ENCODE measurements around the gene SMC1B.
"Not testable (repeated sequence)": the region's sequence is repeated elsewhere in the genome, so short reads cannot be mapped to it uniquely, and the experiment has no call there.

SMC1B gene, protein sequence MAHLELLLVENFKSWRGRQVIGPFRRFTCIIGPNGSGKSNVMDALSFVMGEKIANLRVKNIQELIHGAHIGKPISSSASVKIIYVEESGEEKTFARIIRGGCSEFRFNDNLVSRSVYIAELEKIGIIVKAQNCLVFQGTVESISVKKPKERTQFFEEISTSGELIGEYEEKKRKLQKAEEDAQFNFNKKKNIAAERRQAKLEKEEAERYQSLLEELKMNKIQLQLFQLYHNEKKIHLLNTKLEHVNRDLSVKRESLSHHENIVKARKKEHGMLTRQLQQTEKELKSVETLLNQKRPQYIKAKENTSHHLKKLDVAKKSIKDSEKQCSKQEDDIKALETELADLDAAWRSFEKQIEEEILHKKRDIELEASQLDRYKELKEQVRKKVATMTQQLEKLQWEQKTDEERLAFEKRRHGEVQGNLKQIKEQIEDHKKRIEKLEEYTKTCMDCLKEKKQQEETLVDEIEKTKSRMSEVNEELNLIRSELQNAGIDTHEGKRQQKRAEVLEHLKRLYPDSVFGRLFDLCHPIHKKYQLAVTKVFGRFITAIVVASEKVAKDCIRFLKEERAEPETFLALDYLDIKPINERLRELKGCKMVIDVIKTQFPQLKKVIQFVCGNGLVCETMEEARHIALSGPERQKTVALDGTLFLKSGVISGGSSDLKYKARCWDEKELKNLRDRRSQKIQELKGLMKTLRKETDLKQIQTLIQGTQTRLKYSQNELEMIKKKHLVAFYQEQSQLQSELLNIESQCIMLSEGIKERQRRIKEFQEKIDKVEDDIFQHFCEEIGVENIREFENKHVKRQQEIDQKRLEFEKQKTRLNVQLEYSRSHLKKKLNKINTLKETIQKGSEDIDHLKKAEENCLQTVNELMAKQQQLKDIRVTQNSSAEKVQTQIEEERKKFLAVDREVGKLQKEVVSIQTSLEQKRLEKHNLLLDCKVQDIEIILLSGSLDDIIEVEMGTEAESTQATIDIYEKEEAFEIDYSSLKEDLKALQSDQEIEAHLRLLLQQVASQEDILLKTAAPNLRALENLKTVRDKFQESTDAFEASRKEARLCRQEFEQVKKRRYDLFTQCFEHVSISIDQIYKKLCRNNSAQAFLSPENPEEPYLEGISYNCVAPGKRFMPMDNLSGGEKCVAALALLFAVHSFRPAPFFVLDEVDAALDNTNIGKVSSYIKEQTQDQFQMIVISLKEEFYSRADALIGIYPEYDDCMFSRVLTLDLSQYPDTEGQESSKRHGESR

GRCh38 chr22:45413368-45414211 is at the start of gene SMC1B, which contains the start of gene RIBC2:
SMC1B (minus strand) TSS chr22:45413599; CDS start chr22:45413567, 32 bp downstream.
RIBC2 (plus strand) TSS chr22:45413693; CDS start chr22:45413887, 194 bp downstream.
- DNase-seq: peak; percentile 81

DNA sequence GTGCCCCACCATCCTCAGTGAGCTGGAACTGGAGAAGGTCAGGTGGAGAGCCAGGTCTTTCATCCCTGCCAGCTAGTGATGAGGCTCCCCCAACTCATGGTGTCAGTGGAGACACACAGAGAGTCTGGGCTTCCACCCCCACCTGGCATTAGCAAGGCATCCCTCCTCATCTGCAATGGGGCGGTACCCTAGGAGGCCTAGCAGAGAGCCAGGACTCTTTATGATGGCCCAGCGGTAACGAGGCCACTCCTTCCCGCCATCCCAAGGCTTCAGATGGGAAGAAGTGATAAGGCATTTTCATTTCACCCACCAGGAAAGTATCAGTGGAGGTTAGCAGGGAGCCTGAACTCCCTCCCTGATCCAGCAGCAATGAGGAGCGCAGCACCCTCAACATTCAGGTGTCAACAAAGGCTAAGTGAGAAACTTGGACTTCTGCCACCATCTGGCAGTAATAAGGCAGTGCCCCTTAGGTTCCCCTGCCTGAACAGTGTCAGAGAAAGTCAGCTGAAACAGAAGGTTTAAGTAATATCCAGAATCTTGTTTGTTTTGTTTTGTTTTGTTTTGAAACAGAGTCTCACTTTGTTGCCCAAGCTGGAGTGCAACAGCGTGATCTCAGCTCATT is 48.7 kb upstream of the SMC1B start:
- no peak for DNase-seq

DNA sequence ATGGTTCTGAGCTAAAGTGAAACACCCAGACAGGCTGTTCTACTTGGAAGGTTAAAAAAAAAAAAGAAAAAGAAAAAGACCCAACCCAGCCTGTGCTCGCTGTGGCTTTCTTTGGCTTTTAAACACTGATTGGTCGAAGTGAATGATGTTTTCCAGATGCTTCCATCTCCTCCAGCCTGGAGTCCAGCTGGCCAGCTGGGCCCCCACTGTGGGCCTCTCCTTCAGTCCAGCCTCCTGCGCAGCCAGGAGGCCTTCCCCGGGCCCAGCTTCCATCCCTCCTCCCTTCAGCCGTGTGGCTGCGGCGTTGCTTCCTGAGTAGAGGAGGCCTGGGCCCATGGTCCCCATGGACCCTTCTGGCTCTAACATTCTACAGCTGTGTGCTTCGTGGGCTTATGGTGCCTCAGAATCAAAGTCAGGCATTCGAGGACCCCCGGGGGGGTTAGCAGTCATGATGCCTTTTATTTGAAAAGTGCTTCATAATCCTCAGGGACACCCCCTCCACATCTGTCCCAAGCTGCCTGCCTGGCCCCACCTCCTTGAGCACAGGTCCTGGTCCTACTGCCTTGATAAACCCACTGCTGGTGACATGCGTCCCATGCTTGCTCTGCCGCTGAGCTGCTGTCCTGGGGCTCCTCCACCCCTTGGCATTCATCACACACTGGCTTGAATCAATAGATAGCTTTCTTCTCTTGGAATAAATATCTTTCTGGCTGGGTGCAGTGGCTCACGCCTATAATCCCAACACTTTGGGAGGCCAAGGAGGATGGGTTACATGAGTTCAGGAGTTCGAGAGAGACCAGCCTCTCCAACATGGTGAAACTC is 47.1 kb upstream of the SMC1B start:
- no peak for DNase-seq

DNA sequence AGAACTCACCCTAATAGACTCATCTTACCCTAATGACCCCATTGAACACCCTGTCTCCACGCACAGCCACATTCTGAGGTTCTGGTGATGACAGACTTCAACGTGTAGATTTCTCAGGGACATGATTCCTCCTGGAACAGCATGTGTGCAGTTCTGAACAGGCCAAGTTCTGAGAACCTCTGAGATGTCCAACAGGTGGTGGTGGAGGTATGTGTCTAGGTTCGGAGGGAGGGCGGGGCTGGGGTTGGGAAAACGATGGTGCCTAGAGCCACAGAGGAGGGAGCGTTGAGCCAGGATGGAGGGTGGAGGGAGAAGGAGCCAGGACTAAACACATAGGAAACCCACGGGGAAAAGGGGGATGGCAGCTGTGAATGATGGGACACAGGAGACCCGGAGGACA is 45.8 kb upstream of the SMC1B start:
- DNase-seq: no peak

- no peak for DNase-seq
Measured at GRCh38 chr22:45458532-45458931, 45.1 kb upstream of the SMC1B start.

GRCh38 chr22:45456811-45457210 is 43.4 kb upstream of the SMC1B start:
- DNase-seq: no peak

- no peak for DNase-seq
Measured at GRCh38 chr22:45455621-45456020, 42.2 kb upstream of the SMC1B start.

- DNase-seq: no peak
Measured at GRCh38 chr22:45455212-45455611, 41.8 kb upstream of the SMC1B start.

DNA sequence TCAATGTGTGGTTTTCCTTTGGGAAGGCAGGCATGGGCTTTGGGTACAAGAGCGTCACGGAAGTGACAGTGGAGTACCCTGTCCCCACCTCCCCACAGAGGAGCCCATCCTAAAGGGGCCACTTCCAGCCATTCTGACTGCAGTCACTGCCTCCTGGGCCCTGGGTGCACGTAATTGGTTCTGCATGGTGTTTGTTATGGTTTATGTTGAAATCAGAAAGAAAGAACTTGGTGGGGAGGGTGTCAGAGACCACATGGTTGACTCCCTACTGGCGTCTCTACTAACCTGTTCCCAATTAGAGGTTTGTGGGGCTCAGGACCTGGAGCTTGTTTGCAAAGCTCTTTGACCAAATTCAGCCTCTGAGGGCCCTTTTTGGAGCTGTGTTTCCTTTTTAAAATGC is 40.9 kb upstream of the SMC1B start:
- DNase-seq: no peak

DNA sequence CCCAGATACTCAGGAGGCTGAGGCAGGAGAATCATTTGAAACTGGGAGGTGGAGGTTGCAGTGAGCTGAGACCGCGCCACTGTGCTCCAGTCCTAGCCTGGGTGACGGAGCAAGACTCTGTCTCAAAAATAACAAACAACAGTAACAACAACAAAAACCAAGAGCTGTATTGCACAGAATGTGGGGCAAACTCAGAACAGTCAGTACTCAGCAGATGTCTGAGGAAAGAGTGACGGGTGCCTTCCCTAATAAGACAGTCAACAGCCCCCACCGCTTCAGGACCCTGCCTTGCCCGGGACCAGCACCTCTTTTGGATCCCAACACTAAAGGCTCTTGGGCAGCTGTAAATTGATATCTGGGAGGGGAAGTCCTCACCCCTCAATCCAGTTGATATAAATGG is 40.4 kb upstream of the SMC1B start:
- no peak for DNase-seq

GRCh38 chr22:45452565-45453379 is 39.4 kb upstream of the SMC1B start:
- no peak for DNase-seq

DNA sequence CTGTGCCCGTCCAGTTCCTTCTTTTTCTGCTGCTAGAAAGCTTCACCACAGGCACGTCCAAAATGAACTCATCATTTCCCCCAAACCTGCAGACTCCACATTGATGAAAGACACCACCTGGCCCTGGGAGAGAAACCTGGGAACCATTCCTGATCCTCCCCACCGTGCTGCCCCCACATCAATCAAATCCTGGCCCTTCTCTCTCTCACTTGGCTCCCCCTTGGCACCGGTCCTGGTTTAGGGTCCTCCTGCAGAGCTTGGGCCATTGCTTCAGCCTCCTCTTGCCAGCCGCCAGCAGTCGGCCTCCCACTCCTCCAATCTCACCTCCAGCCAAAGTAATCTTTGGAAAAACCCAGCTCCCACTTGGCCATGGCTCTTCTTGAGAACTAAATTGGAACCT is 38.6 kb upstream of the SMC1B start:
- DNase-seq: no peak

DNA sequence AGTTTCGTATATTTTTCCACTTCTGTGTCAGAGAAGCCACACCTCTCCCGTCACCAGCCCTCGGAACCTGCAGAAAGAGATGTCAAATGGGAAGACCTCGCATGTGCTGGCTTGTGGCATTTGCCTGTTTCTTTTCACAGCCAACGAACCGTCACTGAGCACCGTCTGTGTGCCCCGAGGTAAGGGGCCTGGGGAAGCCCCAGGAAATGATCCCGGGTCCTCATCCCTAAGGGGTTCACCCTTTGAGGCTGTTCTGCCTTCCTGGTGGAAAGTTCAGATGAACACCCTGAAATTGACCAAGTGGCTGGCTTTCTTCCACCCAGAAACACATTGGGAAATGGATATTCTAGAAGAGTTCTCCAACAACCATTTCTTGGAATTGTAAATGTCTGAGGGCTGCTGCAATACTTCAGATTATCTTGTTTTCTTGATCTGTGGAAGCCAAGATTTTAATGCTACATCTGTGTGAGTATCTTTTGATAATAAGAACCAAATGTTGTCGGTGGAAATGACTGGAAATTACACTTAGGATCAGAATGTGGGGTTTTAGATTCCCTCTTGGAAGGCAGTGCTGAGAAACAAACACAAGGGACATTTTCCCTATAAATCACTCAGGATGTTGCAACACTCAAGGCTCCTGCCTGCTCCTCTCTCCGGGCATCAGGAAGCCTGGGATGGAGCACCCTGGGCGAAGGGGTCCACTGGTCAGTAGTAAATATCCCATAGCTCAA is 37.7 kb upstream of the SMC1B start:
- no peak for DNase-seq

- no peak for DNase-seq
Measured at GRCh38 chr22:45450101-45450785, 36.8 kb upstream of the SMC1B start.

DNA sequence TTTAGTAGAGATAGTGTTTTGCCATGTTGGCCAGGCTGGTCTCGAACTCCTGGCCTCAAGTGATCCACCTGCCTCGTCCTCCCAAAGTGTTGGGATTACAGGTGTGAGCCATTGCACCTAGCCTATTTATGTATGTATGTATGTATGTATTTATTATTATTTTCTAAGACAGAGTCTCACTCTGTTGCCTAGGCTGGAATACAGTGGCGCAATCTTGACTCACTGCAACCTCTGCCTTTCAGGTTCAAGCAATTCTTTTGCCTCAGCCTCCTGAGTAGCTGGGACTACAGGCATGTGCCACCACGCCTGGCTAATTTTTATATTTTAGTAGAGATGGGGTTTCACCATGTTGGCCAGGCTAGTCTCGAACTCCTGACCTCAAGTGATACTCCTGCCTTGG is 36.0 kb upstream of the SMC1B start:
- DNase-seq: not testable (repeated sequence)

DNA sequence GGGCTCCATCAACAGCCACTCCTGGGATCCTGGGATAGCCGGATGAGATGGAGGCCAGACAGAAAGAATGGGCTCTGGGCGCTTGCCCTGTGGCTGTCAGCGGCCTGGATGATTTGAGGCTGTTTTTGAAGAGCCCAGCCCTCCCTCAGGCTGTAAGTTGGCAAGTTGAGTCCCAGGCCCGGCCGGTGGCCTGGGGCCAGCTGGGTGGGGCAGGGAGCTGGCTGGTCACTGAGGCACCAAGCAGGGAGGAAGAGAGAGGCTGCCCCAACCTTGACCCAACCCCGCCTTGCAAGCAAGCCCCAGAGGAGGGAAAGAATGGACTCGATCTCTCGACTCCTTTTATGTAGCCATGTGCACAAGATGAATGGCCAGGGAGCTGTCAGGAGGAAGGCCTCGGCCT is 35.0 kb upstream of the SMC1B start:
- DNase-seq: no peak

DNA sequence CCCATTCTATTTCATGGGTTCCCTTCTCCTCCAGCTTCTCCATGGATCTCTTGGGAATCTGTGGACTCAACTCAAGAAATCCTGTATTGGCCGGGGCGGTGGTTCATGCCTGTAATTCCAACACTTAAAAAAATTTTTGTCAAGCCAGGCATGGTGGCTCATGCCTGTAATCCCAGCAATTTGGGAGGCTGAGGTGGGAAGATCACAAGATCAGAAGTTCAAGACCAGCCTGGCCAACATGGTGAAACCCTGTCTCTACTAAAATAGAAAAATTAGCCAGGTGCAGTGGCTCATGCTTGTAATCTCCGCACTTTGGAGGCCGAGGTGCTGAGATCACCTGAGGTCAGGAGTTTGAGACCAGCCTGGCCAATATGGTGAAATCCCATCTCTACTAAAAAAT is 34.2 kb upstream of the SMC1B start:
- DNase-seq: not testable (repeated sequence)

DNA sequence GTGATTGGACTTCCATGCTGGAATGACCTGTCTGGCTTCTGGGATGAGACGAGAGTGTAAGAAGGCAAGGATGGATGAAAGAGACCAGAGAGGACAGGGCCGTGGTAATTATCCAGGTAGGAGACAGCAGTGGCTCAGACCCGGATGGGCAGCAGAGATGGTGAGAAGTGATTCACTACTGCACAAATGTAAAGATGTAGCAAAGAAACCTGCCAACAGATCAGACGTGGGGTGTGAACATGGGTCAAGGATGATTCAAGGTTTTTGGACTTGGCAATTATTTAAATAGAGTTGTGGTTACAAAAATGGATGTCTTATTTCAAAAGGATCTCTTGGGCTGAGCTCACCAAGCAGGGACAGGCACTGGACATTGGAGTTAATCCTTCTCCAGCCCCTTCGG is 32.8 kb upstream of the SMC1B start:
- DNase-seq: no peak

Measured in islet precursor cell (in vitro differentiated cells).